Measurements from ENCODE around the gene RPS4Y2.

Gene RPS4Y2

GRCh38 chrY:20755808-20756207 is at the start of gene RPS4Y2:
Gene RPS4Y2, plus strand, starts transcription at chrY:20756108. Its CDS starts 56 bp downstream, at chrY:20756164.
- no peaks in the 10 kb centered on the region for H3K9me3 ChIP-seq (ENCODE audit: control insufficient read depth in 1 of 2, low read length in 2 of 2)
- H3K4me3 ChIP-seq (ENCODE audit: low read depth in 1 of 2, low read length in 2 of 2): no peak within 1 kb of the TSS
- no peaks in the 10 kb centered on the region for H3K4me1 ChIP-seq (ENCODE audit: control insufficient read depth in 1 of 2, insufficient read depth in 2 of 2, low read length in 2 of 2)
- no peak within 1 kb of the TSS for H3K27ac ChIP-seq (ENCODE audit: low read depth, low read length)
- no peak within 1 kb of the TSS for H3K9ac ChIP-seq (ENCODE audit: low read depth in 1 of 2, low read length in 2 of 2)
- H3K27me3 ChIP-seq (ENCODE audit: control insufficient read depth in 1 of 2, insufficient read depth in 2 of 2, low read length in 2 of 2): no peaks in the 10 kb centered on the region
- no peaks in the 10 kb centered on the region for H3K36me3 ChIP-seq (ENCODE audit: control insufficient read depth in 1 of 2, insufficient read depth in 2 of 2, low read length in 2 of 2)

- Histone ChIP-seq H3K4me3 (ENCODE audit: low read depth in 1 of 2, low read length in 2 of 2) (no peak overlapping the region), H3K27me3 (ENCODE audit: control insufficient read depth in 1 of 2, insufficient read depth in 2 of 2, low read length in 2 of 2) (no peaks in the 10 kb centered on the region), H3K27ac (ENCODE audit: low read depth, low read length) (no peak overlapping the region), H3K9me3 (ENCODE audit: control insufficient read depth in 1 of 2, low read length in 2 of 2) (no peaks in the 10 kb centered on the region), H3K4me1 (ENCODE audit: control insufficient read depth in 1 of 2, insufficient read depth in 2 of 2, low read length in 2 of 2) (no peaks in the 10 kb centered on the region), H3K9ac (ENCODE audit: low read depth in 1 of 2, low read length in 2 of 2) (no peak overlapping the region), H3K36me3 (ENCODE audit: control insufficient read depth in 1 of 2, insufficient read depth in 2 of 2, low read length in 2 of 2) (no peaks in the 10 kb centered on the region)
These were observed 41.5 kb upstream of the RPS4Y2 start for GRCh38 chrY:20714391-20714790.

GRCh38 chrY:20726184-20726907 is 29.6 kb upstream of the RPS4Y2 start:
- Histone ChIP-seq H3K9ac (ENCODE audit: low read depth in 1 of 2, low read length in 2 of 2) (no peak overlapping the region), H3K27me3 (ENCODE audit: control insufficient read depth in 1 of 2, insufficient read depth in 2 of 2, low read length in 2 of 2) (no peaks in the 10 kb centered on the region), H3K4me3 (ENCODE audit: low read depth in 1 of 2, low read length in 2 of 2) (no peak overlapping the region), H3K4me1 (ENCODE audit: control insufficient read depth in 1 of 2, insufficient read depth in 2 of 2, low read length in 2 of 2) (no peaks in the 10 kb centered on the region), H3K27ac (ENCODE audit: low read depth, low read length) (no peak overlapping the region), H3K36me3 (ENCODE audit: control insufficient read depth in 1 of 2, insufficient read depth in 2 of 2, low read length in 2 of 2) (no peaks in the 10 kb centered on the region), H3K9me3 (ENCODE audit: control insufficient read depth in 1 of 2, low read length in 2 of 2) (no peaks in the 10 kb centered on the region)

- Histone ChIP-seq H3K36me3 (ENCODE audit: control insufficient read depth in 1 of 2, insufficient read depth in 2 of 2, low read length in 2 of 2) (no peaks in the 10 kb centered on the region), H3K9me3 (ENCODE audit: control insufficient read depth in 1 of 2, low read length in 2 of 2) (no peaks in the 10 kb centered on the region), H3K27me3 (ENCODE audit: control insufficient read depth in 1 of 2, insufficient read depth in 2 of 2, low read length in 2 of 2) (no peaks in the 10 kb centered on the region), H3K4me3 (ENCODE audit: low read depth in 1 of 2, low read length in 2 of 2) (no peak overlapping the region), H3K4me1 (ENCODE audit: control insufficient read depth in 1 of 2, insufficient read depth in 2 of 2, low read length in 2 of 2) (no peaks in the 10 kb centered on the region), H3K27ac (ENCODE audit: low read depth, low read length) (no peak overlapping the region), H3K9ac (ENCODE audit: low read depth in 1 of 2, low read length in 2 of 2) (no peak overlapping the region)
These were observed 20.7 kb upstream of the RPS4Y2 start for GRCh38 chrY:20735200-20735599.

GRCh38 chrY:20739806-20740205 is 16.1 kb upstream of the RPS4Y2 start:
- Histone ChIP-seq H3K4me3 (ENCODE audit: low read depth in 1 of 2, low read length in 2 of 2) (no peak overlapping the region), H3K27me3 (ENCODE audit: control insufficient read depth in 1 of 2, insufficient read depth in 2 of 2, low read length in 2 of 2) (no peaks in the 10 kb centered on the region), H3K36me3 (ENCODE audit: control insufficient read depth in 1 of 2, insufficient read depth in 2 of 2, low read length in 2 of 2) (no peaks in the 10 kb centered on the region), H3K4me1 (ENCODE audit: control insufficient read depth in 1 of 2, insufficient read depth in 2 of 2, low read length in 2 of 2) (no peaks in the 10 kb centered on the region), H3K9ac (ENCODE audit: low read depth in 1 of 2, low read length in 2 of 2) (no peak overlapping the region), H3K27ac (ENCODE audit: low read depth, low read length) (no peak overlapping the region), H3K9me3 (ENCODE audit: control insufficient read depth in 1 of 2, low read length in 2 of 2) (no peaks in the 10 kb centered on the region)

GRCh38 chrY:20740609-20741008 is 15.3 kb upstream of the RPS4Y2 start:
- no peaks in the 10 kb centered on the region for H3K36me3 ChIP-seq (ENCODE audit: control insufficient read depth in 1 of 2, insufficient read depth in 2 of 2, low read length in 2 of 2)
- peaks cover 0 to 4% of the 10 kb centered on the region in 2 donors for H3K4me1 ChIP-seq (ENCODE audit: control insufficient read depth in 1 of 2, insufficient read depth in 2 of 2, low read length in 2 of 2)
- no peaks in the 10 kb centered on the region for H3K27me3 ChIP-seq (ENCODE audit: control insufficient read depth in 1 of 2, insufficient read depth in 2 of 2, low read length in 2 of 2)
- no peak overlapping the region for H3K9ac ChIP-seq (ENCODE audit: low read depth in 1 of 2, low read length in 2 of 2)
- H3K9me3 ChIP-seq (ENCODE audit: control insufficient read depth in 1 of 2, low read length in 2 of 2): no peaks in the 10 kb centered on the region
- no peak overlapping the region for H3K27ac ChIP-seq (ENCODE audit: low read depth, low read length)
- no peak overlapping the region for H3K4me3 ChIP-seq (ENCODE audit: low read depth in 1 of 2, low read length in 2 of 2)

GRCh38 chrY:20745060-20745459 is 10.8 kb upstream of the RPS4Y2 start:
- Histone ChIP-seq H3K4me1 (ENCODE audit: control insufficient read depth in 1 of 2, insufficient read depth in 2 of 2, low read length in 2 of 2) (peaks cover 0 to 5% of the 10 kb centered on the region in 2 donors), H3K36me3 (ENCODE audit: control insufficient read depth in 1 of 2, insufficient read depth in 2 of 2, low read length in 2 of 2) (no peaks in the 10 kb centered on the region), H3K27ac (ENCODE audit: low read depth, low read length) (no peak overlapping the region), H3K4me3 (ENCODE audit: low read depth in 1 of 2, low read length in 2 of 2) (no peak overlapping the region), H3K9ac (ENCODE audit: low read depth in 1 of 2, low read length in 2 of 2) (no peak overlapping the region), H3K9me3 (ENCODE audit: control insufficient read depth in 1 of 2, low read length in 2 of 2) (no peaks in the 10 kb centered on the region), H3K27me3 (ENCODE audit: control insufficient read depth in 1 of 2, insufficient read depth in 2 of 2, low read length in 2 of 2) (no peaks in the 10 kb centered on the region)

GRCh38 chrY:20746919-20747318 is 9.0 kb upstream of the RPS4Y2 start:
- H3K9me3 ChIP-seq (ENCODE audit: control insufficient read depth in 1 of 2, low read length in 2 of 2): no peaks in the 10 kb centered on the region

GRCh38 chrY:20763869-20764268 is 8.0 kb downstream of the RPS4Y2 start:
- Histone ChIP-seq H3K4me3 (ENCODE audit: low read depth in 1 of 2, low read length in 2 of 2) (no peak overlapping the region), H3K27me3 (ENCODE audit: control insufficient read depth in 1 of 2, insufficient read depth in 2 of 2, low read length in 2 of 2) (no peaks in the 10 kb centered on the region), H3K9me3 (ENCODE audit: control insufficient read depth in 1 of 2, low read length in 2 of 2) (no peaks in the 10 kb centered on the region), H3K36me3 (ENCODE audit: control insufficient read depth in 1 of 2, insufficient read depth in 2 of 2, low read length in 2 of 2) (no peaks in the 10 kb centered on the region), H3K27ac (ENCODE audit: low read depth, low read length) (no peak overlapping the region), H3K4me1 (ENCODE audit: control insufficient read depth in 1 of 2, insufficient read depth in 2 of 2, low read length in 2 of 2) (no peaks in the 10 kb centered on the region), H3K9ac (ENCODE audit: low read depth in 1 of 2, low read length in 2 of 2) (no peak overlapping the region)

More at GRCh38 chrY:20746919-20747318, 9.0 kb upstream of the RPS4Y2 start:
- Histone ChIP-seq H3K9ac (ENCODE audit: low read depth in 1 of 2, low read length in 2 of 2) (no peak overlapping the region), H3K4me1 (ENCODE audit: control insufficient read depth in 1 of 2, insufficient read depth in 2 of 2, low read length in 2 of 2) (peaks cover 0 to 5% of the 10 kb centered on the region in 2 donors), H3K27ac (ENCODE audit: low read depth, low read length) (no peak overlapping the region), H3K27me3 (ENCODE audit: control insufficient read depth in 1 of 2, insufficient read depth in 2 of 2, low read length in 2 of 2) (no peaks in the 10 kb centered on the region), H3K4me3 (ENCODE audit: low read depth in 1 of 2, low read length in 2 of 2) (no peak overlapping the region), H3K36me3 (ENCODE audit: control insufficient read depth in 1 of 2, insufficient read depth in 2 of 2, low read length in 2 of 2) (no peaks in the 10 kb centered on the region)

- Histone ChIP-seq H3K9ac (ENCODE audit: low read depth in 1 of 2, low read length in 2 of 2) (no peak overlapping the region), H3K27ac (ENCODE audit: low read depth, low read length) (no peak overlapping the region), H3K4me1 (ENCODE audit: control insufficient read depth in 1 of 2, insufficient read depth in 2 of 2, low read length in 2 of 2) (no peaks in the 10 kb centered on the region), H3K36me3 (ENCODE audit: control insufficient read depth in 1 of 2, insufficient read depth in 2 of 2, low read length in 2 of 2) (no peaks in the 10 kb centered on the region), H3K9me3 (ENCODE audit: control insufficient read depth in 1 of 2, low read length in 2 of 2) (no peaks in the 10 kb centered on the region), H3K4me3 (ENCODE audit: low read depth in 1 of 2, low read length in 2 of 2) (no peak overlapping the region), H3K27me3 (ENCODE audit: control insufficient read depth in 1 of 2, insufficient read depth in 2 of 2, low read length in 2 of 2) (no peaks in the 10 kb centered on the region)
These were observed 9.2 kb downstream of the RPS4Y2 start for GRCh38 chrY:20765117-20765516.
